Activated CD4-positive, alpha-beta T cell treated with anti-CD3 and anti-CD28 coated beads for 48 hours (primary cell): ENCODE measurements around the gene EPAS1.

ENCODE experiments used
- DNase-seq: peaks from one replicate; pipeline ENCODE4 v3.0.0-alpha.2; 2020

Gene EPAS1

GRCh38 chr2:46296840-46297545 is at the start of gene EPAS1:
EPAS1 (plus strand) TSS chr2:46297407; CDS start chr2:46297912, 505 bp downstream.
- peak; percentile 74 for DNase-seq

GRCh38 chr2:46248171-46248570 is 49.0 kb upstream of the EPAS1 start:
- DNase-seq = no peak

GRCh38 chr2:46249654-46250053 is 47.6 kb upstream of the EPAS1 start:
- no peak for DNase-seq

GRCh38 chr2:46252891-46253659 is 44.1 kb upstream of the EPAS1 start:
- DNase-seq = no peak

- DNase-seq = no peak
Observed at GRCh38 chr2:46254474-46254873, 42.7 kb upstream of the EPAS1 start.

- DNase-seq = no peak
Observed at GRCh38 chr2:46256563-46257142, 40.6 kb upstream of the EPAS1 start.

GRCh38 chr2:46257476-46257875 is 39.7 kb upstream of the EPAS1 start:
- DNase-seq = no peak

GRCh38 chr2:46257980-46258379 is 39.2 kb upstream of the EPAS1 start:
- no peak for DNase-seq

GRCh38 chr2:46258937-46259776 is 38.0 kb upstream of the EPAS1 start:
- no peak for DNase-seq

GRCh38 chr2:46259777-46260168 is 37.4 kb upstream of the EPAS1 start:
- no peak for DNase-seq

GRCh38 chr2:46260305-46260704 is 36.9 kb upstream of the EPAS1 start:
- no peak for DNase-seq

- DNase-seq = no peak
Observed at GRCh38 chr2:46262248-46262938, 34.8 kb upstream of the EPAS1 start.

- DNase-seq = no peak
Observed at GRCh38 chr2:46263347-46263746, 33.9 kb upstream of the EPAS1 start.

- DNase-seq = no peak
Observed at GRCh38 chr2:46264447-46264846, 32.8 kb upstream of the EPAS1 start.

GRCh38 chr2:46266134-46266533 is 31.1 kb upstream of the EPAS1 start:
- DNase-seq = no peak

GRCh38 chr2:46267616-46268015 is 29.6 kb upstream of the EPAS1 start:
- no peak for DNase-seq

GRCh38 chr2:46268196-46268595 is 29.0 kb upstream of the EPAS1 start:
- no peak for DNase-seq

GRCh38 chr2:46269001-46269400 is 28.2 kb upstream of the EPAS1 start:
- DNase-seq = no peak

GRCh38 chr2:46269544-46270273 is 27.5 kb upstream of the EPAS1 start:
- no peak for DNase-seq

GRCh38 chr2:46270384-46270783 is 26.8 kb upstream of the EPAS1 start:
- DNase-seq = no peak

- no peak for DNase-seq
Observed at GRCh38 chr2:46273225-46273863, 23.9 kb upstream of the EPAS1 start.
